BJ (cell line): ENCODE results near the gene SNTN. TPM values are rescaled to one million over a fixed set of nuclear protein-coding genes. Genes with fewer than 3 reads are reported as not detected.

Experiments used
- CTCF ChIA-PET: fragments of 350-600 bp; formaldehyde crosslinking; extraction: SDS; loops from one replicate; lab custom pipeline; 2021; ENCODE audit warnings: antibody characterized with exemption, inconsistent platforms; lab: Yijun Ruan, JAX
- POLR2A ChIA-PET: fragments of 300-600 bp; sonication (Branson Sonifier 250); formaldehyde crosslinking; extraction: SDS; loops from one replicate; lab custom pipeline; 2021; ENCODE audit warnings: antibody characterized with exemption; lab: Charles Lee
- DNase-seq: peaks from one replicate; pipeline ENCODE4 v3.0.0-alpha.2; 2011; ENCODE audit warnings: low read depth
- H3K27me3 ChIP-seq: 2 replicates; pipeline ENCODE4 v1.6.0; 2011; ENCODE audit warnings: low read length; ENCODE audit not compliant: control insufficient read depth, insufficient read depth
- H3K36me3 ChIP-seq: 2 replicates; pipeline ENCODE4 v1.5.1; 2011; ENCODE audit warnings: low read length; ENCODE audit not compliant: control insufficient read depth, insufficient read depth
- H3K4me3 ChIP-seq: 2 replicates; pipeline ENCODE4 v1.5.1; 2011; ENCODE audit warnings: low read depth, mild to moderate bottlenecking, control low read depth, low read length
- CTCF ChIP-seq: IDR thresholded peaks from 2 replicates; pipeline ENCODE4 v1.5.1; 2011; ENCODE audit warnings: low read depth, mild to moderate bottlenecking, control low read depth, inconsistent platforms, low read length, moderate library complexity; ENCODE audit not compliant: insufficient read depth
- polyA minus RNA-seq: library from RNA; depleted of rRNA, polyadenylated mRNA; stranded (reverse); fragments of >200 nt; gene quantifications from 2 replicates; pipeline ENCODE4 v1.2.3, GENCODE V29; 2011; rRNA and poly(A)+ RNA removed
- polyA plus RNA-seq: library from polyadenylated mRNA; depleted of rRNA; stranded (reverse); fragments of >200 nt; gene quantifications from 2 replicates; pipeline ENCODE4 v1.2.3, GENCODE V29; 2011; rRNA removed

SNTN gene
- polyA plus RNA-seq (not detected in 2 replicates), polyA minus RNA-seq (not detected in 2 replicates)

DNA sequence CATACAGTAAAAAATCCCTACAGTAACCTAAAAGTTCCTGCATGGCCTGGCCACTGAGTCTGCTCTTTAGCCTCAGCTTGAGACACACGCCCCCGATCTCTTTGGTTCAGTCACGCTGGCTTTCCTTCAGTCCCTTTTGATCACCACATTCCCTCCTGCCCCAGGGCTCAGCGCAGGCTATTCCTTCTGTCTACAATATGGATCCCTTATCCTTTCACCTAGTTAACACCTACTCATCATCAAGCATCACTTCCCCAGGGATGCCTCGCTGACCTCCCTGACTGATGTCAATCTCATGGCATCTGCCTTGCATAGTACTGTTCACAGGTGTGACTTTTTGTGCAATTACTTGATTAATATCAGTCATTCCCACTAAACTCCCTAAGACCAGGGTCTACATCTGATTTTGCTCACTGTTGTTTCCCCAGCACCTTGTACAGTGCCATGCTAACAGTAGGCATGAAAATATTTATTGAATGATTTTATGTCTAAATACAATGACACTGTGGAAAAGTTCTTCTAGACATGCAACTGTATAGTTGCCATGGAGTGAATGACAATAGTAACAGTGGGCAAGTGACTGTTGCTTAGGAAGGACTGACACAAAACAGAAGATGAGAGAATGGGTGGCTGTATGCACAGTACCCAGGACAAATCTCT is at the start of gene SNTN:
Gene SNTN (plus strand): TSS at position 610 of the 660 bp plus-strand sequence. CDS start 13 bp downstream, at position 623.
- H3K27me3 ChIP-seq: peaks cover 1% of the 10 kb centered on the region; the same call in 1 of the 2 replicates
- no peak for TF ChIP-seq CTCF
- no peak for DNase-seq
- ChIA-PET CTCF (no interaction called here), POLR2A (no interaction called here)
- no peaks in the 10 kb centered on the region for H3K36me3 ChIP-seq
- H3K4me3 ChIP-seq: no peak within 1 kb of the TSS

DNA sequence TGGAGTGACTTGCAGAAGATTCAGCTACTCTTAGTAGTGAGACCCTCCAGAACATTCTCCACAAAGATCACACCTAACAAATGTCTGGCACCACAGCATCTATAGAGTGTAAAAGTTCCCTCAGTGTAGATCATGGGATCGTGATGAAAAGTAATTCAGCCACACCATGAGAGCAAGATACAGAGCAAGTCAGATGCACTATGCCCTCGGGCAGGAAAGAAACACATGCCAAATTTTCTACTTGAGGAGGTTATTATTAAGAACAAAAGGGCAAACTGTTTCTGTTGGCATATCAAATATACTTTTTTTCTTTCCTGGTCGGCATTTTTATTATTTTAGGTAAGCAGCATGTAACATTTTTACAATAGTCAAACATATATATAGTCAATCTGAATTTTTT is 44.8 kb upstream of the SNTN start:
- ChIA-PET POLR2A (interaction anchor here (0.6 kb wide), 1 partner anchor 98 kb away, joined by 3 read pairs; no protein-coding TSS in a partner anchor), CTCF (no interaction called here)
- DNase-seq: no peak
- no peak for TF ChIP-seq CTCF
- Histone ChIP-seq H3K4me3 (no peak overlapping the region), H3K27me3 (no peaks in the 10 kb centered on the region), H3K36me3 (no peaks in the 10 kb centered on the region)

DNA sequence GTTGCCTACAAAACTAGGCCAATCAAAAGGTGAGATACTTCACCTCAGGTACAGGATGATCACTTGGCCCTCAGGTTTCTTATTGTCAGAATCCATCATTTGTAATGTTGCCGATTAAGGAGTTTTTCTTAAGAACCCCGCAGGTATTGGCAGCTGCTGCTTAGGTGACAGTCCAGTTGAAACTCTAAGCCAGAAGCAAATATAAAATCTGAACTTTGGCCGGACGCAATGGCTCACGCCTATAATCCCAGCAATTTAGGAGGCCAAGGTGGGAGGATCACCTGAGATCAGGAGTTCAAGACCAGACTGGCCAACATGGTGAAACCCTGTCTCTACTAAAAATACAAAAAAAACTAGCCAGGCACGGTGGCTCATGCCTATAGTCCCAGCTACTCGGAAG is 43.1 kb upstream of the SNTN start:
- ChIA-PET POLR2A (no interaction called here), CTCF (no interaction called here)
- Histone ChIP-seq H3K4me3 (no peak overlapping the region), H3K36me3 (no peaks in the 10 kb centered on the region), H3K27me3 (no peaks in the 10 kb centered on the region)
- DNase-seq: no peak
- no peak for TF ChIP-seq CTCF

DNA sequence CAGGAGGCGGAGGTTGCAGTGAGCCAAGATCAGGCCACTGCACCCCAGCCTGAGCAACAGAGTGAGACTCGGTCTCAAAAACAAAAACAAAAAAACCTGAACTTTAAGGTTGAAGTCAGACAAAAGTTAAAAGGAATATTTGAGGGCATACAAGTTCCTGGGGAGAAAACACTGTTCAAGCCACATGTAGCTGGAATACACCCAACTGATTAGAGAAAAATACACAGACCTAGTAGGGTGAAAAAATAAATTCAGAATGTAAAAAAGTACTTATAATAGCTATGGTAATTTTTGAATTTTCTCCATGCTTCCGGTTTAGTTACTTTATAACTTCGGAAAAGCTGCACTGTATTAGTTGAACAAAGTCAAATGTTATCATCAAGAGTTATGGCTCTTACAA is 42.6 kb upstream of the SNTN start:
- DNase-seq: no peak
- ChIA-PET CTCF (interaction anchor here (1.0 kb wide), 1 partner anchor 13 kb away, joined by 4 read pairs; no protein-coding TSS in a partner anchor), POLR2A (no interaction called here)
- H3K27me3 ChIP-seq: no peaks in the 10 kb centered on the region
- H3K4me3 ChIP-seq: no peak overlapping the region
- H3K36me3 ChIP-seq: no peaks in the 10 kb centered on the region
- TF ChIP-seq CTCF: no peak

DNA sequence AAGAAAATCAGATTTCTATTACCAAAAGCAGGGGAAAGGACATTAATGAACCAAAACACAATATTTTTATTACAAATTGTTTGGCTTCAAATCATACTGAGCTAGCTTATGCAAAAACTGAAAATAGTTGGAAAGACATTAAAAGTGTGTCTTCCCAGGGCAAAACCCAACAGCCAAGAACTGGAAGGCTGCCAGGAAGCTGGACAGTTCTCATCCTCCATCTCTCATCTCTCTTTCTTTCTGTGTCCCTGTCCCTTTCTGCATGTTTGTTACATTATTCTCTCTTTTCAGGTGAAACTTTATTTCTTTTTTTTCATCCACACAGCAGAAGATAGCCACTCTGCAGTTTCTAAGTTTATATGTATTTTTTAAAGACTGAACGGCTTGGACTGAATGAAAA is 41.1 kb upstream of the SNTN start:
- DNase-seq: no peak

More for the DNA sequence above, 41.1 kb upstream of the SNTN start:
- TF ChIP-seq CTCF: no peak
- CTCF ChIA-PET: no interaction called here
- no peak overlapping the region for H3K4me3 ChIP-seq
- POLR2A ChIA-PET: no interaction called here
- H3K36me3 ChIP-seq: no peaks in the 10 kb centered on the region
- H3K27me3 ChIP-seq: no peaks in the 10 kb centered on the region
